Measurements from ENCODE around the gene FKBP11.

- peak; percentile 50 to 59 (median 57) for TF ChIP-seq CTCF (IDR thresholded peaks at IDR 0.05)
- no peak for TF ChIP-seq POLR2AphosphoS5 (IDR thresholded peaks at IDR 0.05)
- no peak for TF ChIP-seq EP300 (IDR thresholded peaks at IDR 0.05)
- no peak for TF ChIP-seq POLR2A (IDR thresholded peaks at IDR 0.05; ENCODE audit: low read depth)
These were observed 532 bp downstream of the FKBP11 start for GRCh38 chr12:48924617-48925303.
